ENCODE data around the gene RGS9BP.

DNA sequence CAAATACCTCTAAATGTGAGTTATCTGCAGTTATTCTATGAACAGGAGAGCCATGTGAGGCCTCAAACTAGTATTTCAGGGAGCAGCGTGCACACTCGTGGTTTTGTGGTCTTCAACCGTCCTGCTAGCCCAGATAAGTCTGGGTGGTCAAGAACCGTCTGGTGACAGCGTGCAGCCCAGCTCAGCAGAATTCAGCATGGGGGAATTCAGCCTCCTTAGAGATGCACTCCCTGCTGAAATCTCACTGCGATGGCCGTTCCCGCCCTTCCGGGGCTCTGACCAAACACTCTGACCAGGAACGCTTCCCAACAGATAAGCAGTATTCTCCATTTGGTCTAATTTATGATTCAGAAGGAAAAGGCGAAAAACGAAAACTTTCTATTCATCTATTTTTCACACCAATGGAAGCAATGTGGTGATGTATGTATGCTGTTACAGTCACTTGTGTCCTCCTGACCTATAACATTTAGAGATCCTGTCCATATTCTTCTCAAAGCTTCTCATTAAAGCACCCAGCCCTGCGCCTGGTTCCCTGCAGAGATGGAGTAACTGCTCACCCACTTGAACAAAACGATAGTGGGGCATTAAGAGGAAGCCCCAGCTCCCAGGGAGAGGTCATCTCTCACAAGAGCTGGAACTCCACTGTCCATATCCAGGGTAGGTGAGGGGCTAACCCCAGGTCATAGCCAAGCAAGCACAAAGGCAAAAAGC is 3.6 kb upstream of the RGS9BP start:
- TF ChIP-seq, protein P1, sequence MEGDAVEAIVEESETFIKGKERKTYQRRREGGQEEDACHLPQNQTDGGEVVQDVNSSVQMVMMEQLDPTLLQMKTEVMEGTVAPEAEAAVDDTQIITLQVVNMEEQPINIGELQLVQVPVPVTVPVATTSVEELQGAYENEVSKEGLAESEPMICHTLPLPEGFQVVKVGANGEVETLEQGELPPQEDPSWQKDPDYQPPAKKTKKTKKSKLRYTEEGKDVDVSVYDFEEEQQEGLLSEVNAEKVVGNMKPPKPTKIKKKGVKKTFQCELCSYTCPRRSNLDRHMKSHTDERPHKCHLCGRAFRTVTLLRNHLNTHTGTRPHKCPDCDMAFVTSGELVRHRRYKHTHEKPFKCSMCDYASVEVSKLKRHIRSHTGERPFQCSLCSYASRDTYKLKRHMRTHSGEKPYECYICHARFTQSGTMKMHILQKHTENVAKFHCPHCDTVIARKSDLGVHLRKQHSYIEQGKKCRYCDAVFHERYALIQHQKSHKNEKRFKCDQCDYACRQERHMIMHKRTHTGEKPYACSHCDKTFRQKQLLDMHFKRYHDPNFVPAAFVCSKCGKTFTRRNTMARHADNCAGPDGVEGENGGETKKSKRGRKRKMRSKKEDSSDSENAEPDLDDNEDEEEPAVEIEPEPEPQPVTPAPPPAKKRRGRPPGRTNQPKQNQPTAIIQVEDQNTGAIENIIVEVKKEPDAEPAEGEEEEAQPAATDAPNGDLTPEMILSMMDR (conservative IDR thresholded peaks at IDR 0.05) = no peak
- TF ChIP-seq EZH2 (IDR thresholded peaks at IDR 0.05; ENCODE audit: low read depth) = no peak
